ENCODE results near the gene SELENBP1. TPM values are rescaled to one million over a fixed set of nuclear protein-coding genes. Genes with fewer than 3 reads are reported as not detected.
A peak's percentile ranks its signal among the peaks of the same experiment; 100 is the strongest.

The SELENBP1 gene
- not detected for total RNA-seq

GRCh38 chr1:151372058-151372934 lies at the start of gene SELENBP1:
Gene SELENBP1 (minus strand): TSS chr1:151372705. CDS start chr1:151372641, 64 bp downstream.
- no peaks in the 10 kb centered on the region for H3K9me3 Mint-ChIP-seq
- intact Hi-C loops (cut with micrococcal nuclease), result no loop called here
- POLR2A ChIA-PET, result no interaction called here
- H3K27ac Mint-ChIP-seq, result no peak within 1 kb of the TSS
- no peaks in the 10 kb centered on the region for H3K36me3 Mint-ChIP-seq
- no peak within 1 kb of the TSS for H3K4me3 Mint-ChIP-seq
- CTCF ChIA-PET, result interaction anchor here (1.0 to 1.3 kb wide), 2 partner anchors 32 to 362 kb away, joined by 3 read pairs; no protein-coding TSS in a partner anchor
- no peaks in the 10 kb centered on the region for H3K27me3 Mint-ChIP-seq
- H3K4me1 Mint-ChIP-seq (ENCODE audit: low read depth), result no peaks in the 10 kb centered on the region
- no peak for DNase-seq

- no peak for DNase-seq
- ChIA-PET CTCF (interaction anchor here (1.3 kb wide), 1 partner anchor 168 kb away, joined by 3 read pairs; no protein-coding TSS in a partner anchor), POLR2A (no interaction called here)
- no peaks in the 10 kb centered on the region for H3K4me1 Mint-ChIP-seq (ENCODE audit: low read depth)
- H3K27ac Mint-ChIP-seq, result no peak overlapping the region
- intact Hi-C loops (cut with micrococcal nuclease), result no loop called here
- H3K4me3 Mint-ChIP-seq, result no peak overlapping the region
- no peaks in the 10 kb centered on the region for H3K9me3 Mint-ChIP-seq
- H3K27me3 Mint-ChIP-seq, result no peaks in the 10 kb centered on the region
- H3K36me3 Mint-ChIP-seq, result peaks cover 29% of the 10 kb centered on the region
These were observed 47.3 kb upstream of the SELENBP1 start for GRCh38 chr1:151419819-151420218.

GRCh38 chr1:151418081-151418480 lies 45.6 kb upstream of the SELENBP1 start:
- Mint-ChIP-seq H3K4me1 (ENCODE audit: low read depth) (no peaks in the 10 kb centered on the region), H3K27ac (no peak overlapping the region), H3K36me3 (peaks cover 17% of the 10 kb centered on the region), H3K9me3 (no peaks in the 10 kb centered on the region), H3K27me3 (no peaks in the 10 kb centered on the region), H3K4me3 (no peak overlapping the region)
- CTCF ChIA-PET, result no interaction called here
- DNase-seq, result no peak
- intact Hi-C loops (cut with micrococcal nuclease), result no loop called here
- POLR2A ChIA-PET, result interaction anchor here (1.0 kb wide), 1 partner anchor 11 kb away, joined by 5 read pairs; no protein-coding TSS in a partner anchor

- no peak overlapping the region for H3K4me3 Mint-ChIP-seq
- ChIA-PET CTCF (interaction anchor here (0.7 kb wide), 1 partner anchor 119 kb away, joined by 3 read pairs; no protein-coding TSS in a partner anchor), POLR2A (no interaction called here)
- H3K27me3 Mint-ChIP-seq, result no peaks in the 10 kb centered on the region
- intact Hi-C loops (cut with micrococcal nuclease), result no loop called here
- H3K27ac Mint-ChIP-seq, result no peak overlapping the region
- H3K9me3 Mint-ChIP-seq, result no peaks in the 10 kb centered on the region
- H3K4me1 Mint-ChIP-seq (ENCODE audit: low read depth), result no peaks in the 10 kb centered on the region
- DNase-seq, result no peak
- H3K36me3 Mint-ChIP-seq, result peaks cover 21% of the 10 kb centered on the region
These were observed 43.7 kb upstream of the SELENBP1 start for GRCh38 chr1:151416231-151416630.

GRCh38 chr1:151411884-151412283 lies 39.4 kb upstream of the SELENBP1 start:
- Mint-ChIP-seq H3K9me3 (no peaks in the 10 kb centered on the region), H3K4me1 (ENCODE audit: low read depth) (no peaks in the 10 kb centered on the region), H3K4me3 (no peak overlapping the region), H3K27ac (no peak overlapping the region), H3K27me3 (no peaks in the 10 kb centered on the region), H3K36me3 (peaks cover 36% of the 10 kb centered on the region)
- ChIA-PET POLR2A (no interaction called here), CTCF (interaction anchor here (0.6 kb wide), 2 partner anchors 160 to 1111 kb away, joined by 3 to 4 read pairs; no protein-coding TSS in a partner anchor)
- no peak for DNase-seq
- intact Hi-C loops (cut with micrococcal nuclease), result no loop called here

GRCh38 chr1:151408891-151409290 lies 36.4 kb upstream of the SELENBP1 start:
- Mint-ChIP-seq H3K9me3 (no peaks in the 10 kb centered on the region), H3K36me3 (peaks cover 42% of the 10 kb centered on the region), H3K4me1 (ENCODE audit: low read depth) (peaks cover 3% of the 10 kb centered on the region), H3K27me3 (no peaks in the 10 kb centered on the region), H3K27ac (no peak overlapping the region), H3K4me3 (no peak overlapping the region)
- intact Hi-C loops (cut with micrococcal nuclease), result no loop called here
- ChIA-PET CTCF (no interaction called here), POLR2A (no interaction called here)
- DNase-seq, result no peak

GRCh38 chr1:151407304-151407703 lies 34.8 kb upstream of the SELENBP1 start:
- ChIA-PET POLR2A (interaction anchor here (1.8 kb wide), 1 partner anchor 11 kb away, joined by 5 read pairs; no protein-coding TSS in a partner anchor), CTCF (interaction anchor here (0.7 to 1.7 kb wide), 3 partner anchors 37 to 308 kb away, joined by 3 to 4 read pairs (median 3); no protein-coding TSS in a partner anchor)
- Mint-ChIP-seq H3K36me3 (peaks cover 52% of the 10 kb centered on the region), H3K4me3 (no peak overlapping the region), H3K27me3 (no peaks in the 10 kb centered on the region), H3K27ac (no peak overlapping the region), H3K9me3 (no peaks in the 10 kb centered on the region), H3K4me1 (ENCODE audit: low read depth) (peaks cover 6% of the 10 kb centered on the region)
- no peak for DNase-seq
- intact Hi-C loops (cut with micrococcal nuclease), result no loop called here

- no peaks in the 10 kb centered on the region for H3K27me3 Mint-ChIP-seq
- intact Hi-C loops (cut with micrococcal nuclease), result no loop called here
- ChIA-PET POLR2A (interaction anchor here (1.8 kb wide), 1 partner anchor 12 kb away, joined by 5 read pairs; no protein-coding TSS in a partner anchor), CTCF (interaction anchor here (1.7 kb wide), 1 partner anchor 38 kb away, joined by 4 read pairs; no protein-coding TSS in a partner anchor)
- H3K9me3 Mint-ChIP-seq, result no peaks in the 10 kb centered on the region
- no peak for DNase-seq
- H3K36me3 Mint-ChIP-seq, result peaks cover 53% of the 10 kb centered on the region
- no peak overlapping the region for H3K4me3 Mint-ChIP-seq
- H3K27ac Mint-ChIP-seq, result no peak overlapping the region
- H3K4me1 Mint-ChIP-seq (ENCODE audit: low read depth), result peaks cover 17% of the 10 kb centered on the region
These were observed 33.7 kb upstream of the SELENBP1 start for GRCh38 chr1:151406176-151406575.

GRCh38 chr1:151405187-151405951 lies 32.9 kb upstream of the SELENBP1 start:
- CTCF ChIA-PET, result interaction anchor here (1.0 to 1.9 kb wide), 4 partner anchors 10 to 64 kb away, joined by 3 to 9 read pairs (median 4); no protein-coding TSS in a partner anchor
- Mint-ChIP-seq H3K27me3 (no peaks in the 10 kb centered on the region), H3K4me3 (no peak overlapping the region), H3K9me3 (no peaks in the 10 kb centered on the region), H3K27ac (no peak overlapping the region), H3K4me1 (ENCODE audit: low read depth) (peaks cover 25% of the 10 kb centered on the region), H3K36me3 (peaks cover 55% of the 10 kb centered on the region)
- intact Hi-C loops (cut with micrococcal nuclease), result no loop called here
- POLR2A ChIA-PET, result interaction anchor here (0.6 to 1.8 kb wide), 2 partner anchors 11 to 13 kb away, joined by 4 to 5 read pairs; no protein-coding TSS in a partner anchor
- no peak for DNase-seq

GRCh38 chr1:151403612-151404011 lies 31.1 kb upstream of the SELENBP1 start:
- peaks cover 29% of the 10 kb centered on the region for H3K4me1 Mint-ChIP-seq (ENCODE audit: low read depth)
- H3K36me3 Mint-ChIP-seq, result peaks cover 51% of the 10 kb centered on the region
- no peaks in the 10 kb centered on the region for H3K9me3 Mint-ChIP-seq
- no peak overlapping the region for H3K4me3 Mint-ChIP-seq
- DNase-seq, result no peak
- intact Hi-C loops (cut with micrococcal nuclease), result no loop called here
- H3K27ac Mint-ChIP-seq, result peak overlapping the region; percentile 47
- CTCF ChIA-PET, result interaction anchor here (0.6 to 2.3 kb wide), 2 partner anchors 102 to 103 kb away, joined by 4 to 10 read pairs; no protein-coding TSS in a partner anchor
- POLR2A ChIA-PET, result no interaction called here
- no peaks in the 10 kb centered on the region for H3K27me3 Mint-ChIP-seq

- H3K4me1 Mint-ChIP-seq (ENCODE audit: low read depth), result peaks cover 29% of the 10 kb centered on the region
- intact Hi-C loops (cut with micrococcal nuclease), result no loop called here
- DNase-seq, result no peak
- H3K27me3 Mint-ChIP-seq, result no peaks in the 10 kb centered on the region
- ChIA-PET CTCF (interaction anchor here (0.8 to 2.3 kb wide), 3 partner anchors 10 to 102 kb away, joined by 3 to 10 read pairs (median 3); no protein-coding TSS in a partner anchor), POLR2A (no interaction called here)
- H3K9me3 Mint-ChIP-seq, result no peaks in the 10 kb centered on the region
- H3K4me3 Mint-ChIP-seq, result no peak overlapping the region
- peaks cover 51% of the 10 kb centered on the region for H3K36me3 Mint-ChIP-seq
- H3K27ac Mint-ChIP-seq, result peak overlapping the region; percentile 6
These were observed 30.3 kb upstream of the SELENBP1 start for GRCh38 chr1:151402764-151403163.

GRCh38 chr1:151401860-151402259 lies 29.4 kb upstream of the SELENBP1 start:
- H3K27ac Mint-ChIP-seq, result peak overlapping the region; percentile 95
- no peaks in the 10 kb centered on the region for H3K9me3 Mint-ChIP-seq
- ChIA-PET CTCF (interaction anchor here (0.8 to 2.3 kb wide), 4 partner anchors 11 to 101 kb away, joined by 3 to 10 read pairs (median 3); no protein-coding TSS in a partner anchor), POLR2A (no interaction called here)
- H3K36me3 Mint-ChIP-seq, result peaks cover 45% of the 10 kb centered on the region
- intact Hi-C loops (cut with micrococcal nuclease), result no loop called here
- no peaks in the 10 kb centered on the region for H3K27me3 Mint-ChIP-seq
- H3K4me3 Mint-ChIP-seq, result peak overlapping the region; percentile 13
- H3K4me1 Mint-ChIP-seq (ENCODE audit: low read depth), result peaks cover 29% of the 10 kb centered on the region
- DNase-seq, result no peak

Measured in activated CD4-positive, alpha-beta memory T cell treated with anti-CD3 and anti-CD28 coated beads for 36 hours (primary cell).